NCI-H128 (cell line): ENCODE data around the gene TRPV3.

Source experiments
- DNase-seq: peaks from one replicate; lab custom pipeline; 2025; ENCODE audit not compliant: unreplicated experiment; lab: John Stamatoyannopoulos, UW

TRPV3 gene

GRCh38 chr17:3547628-3548027 lies 10.0 kb downstream of the TRPV3 start:
- no peak for DNase-seq

- no peak for DNase-seq
Observed at GRCh38 chr17:3546997-3547396, 10.6 kb downstream of the TRPV3 start.

- no peak for DNase-seq
Observed at GRCh38 chr17:3546521-3546920, 11.1 kb downstream of the TRPV3 start.

- no peak for DNase-seq
Observed at GRCh38 chr17:3545151-3545550, 12.5 kb downstream of the TRPV3 start.

- no peak for DNase-seq
Observed at GRCh38 chr17:3544365-3544764, 13.2 kb downstream of the TRPV3 start.

GRCh38 chr17:3543453-3543852 lies 14.2 kb downstream of the TRPV3 start:
- no peak for DNase-seq

- DNase-seq: no peak
Observed at GRCh38 chr17:3542410-3543088, 15.1 kb downstream of the TRPV3 start.

GRCh38 chr17:3539881-3540540 lies 17.6 kb downstream of the TRPV3 start:
- DNase-seq: no peak

- no peak for DNase-seq
Observed at GRCh38 chr17:3536716-3537115, 20.9 kb downstream of the TRPV3 start.

- no peak for DNase-seq
Observed at GRCh38 chr17:3535253-3535995, 22.2 kb downstream of the TRPV3 start.

GRCh38 chr17:3534881-3535252 lies 22.7 kb downstream of the TRPV3 start:
- DNase-seq: no peak

GRCh38 chr17:3533752-3534151 lies 23.9 kb downstream of the TRPV3 start:
- DNase-seq: no peak

- no peak for DNase-seq
Observed at GRCh38 chr17:3532859-3533142, 24.8 kb downstream of the TRPV3 start.

- DNase-seq: no peak
Observed at GRCh38 chr17:3532106-3532858, 25.3 kb downstream of the TRPV3 start.

- no peak for DNase-seq
Observed at GRCh38 chr17:3531266-3532101, 26.1 kb downstream of the TRPV3 start.

GRCh38 chr17:3529817-3530741 lies 27.5 kb downstream of the TRPV3 start:
- DNase-seq: no peak

GRCh38 chr17:3528880-3529511 lies 28.6 kb downstream of the TRPV3 start:
- DNase-seq: no peak

GRCh38 chr17:3528403-3528851 lies 29.2 kb downstream of the TRPV3 start:
- no peak for DNase-seq

GRCh38 chr17:3527896-3528295 lies 29.7 kb downstream of the TRPV3 start:
- DNase-seq: no peak
